ENCODE results near the gene ZDHHC11B.
"Not testable (repeated sequence)": the region's sequence is repeated elsewhere in the genome, so short reads cannot be mapped to it uniquely, and the experiment has no call there.

Gene ZDHHC11B

DNA sequence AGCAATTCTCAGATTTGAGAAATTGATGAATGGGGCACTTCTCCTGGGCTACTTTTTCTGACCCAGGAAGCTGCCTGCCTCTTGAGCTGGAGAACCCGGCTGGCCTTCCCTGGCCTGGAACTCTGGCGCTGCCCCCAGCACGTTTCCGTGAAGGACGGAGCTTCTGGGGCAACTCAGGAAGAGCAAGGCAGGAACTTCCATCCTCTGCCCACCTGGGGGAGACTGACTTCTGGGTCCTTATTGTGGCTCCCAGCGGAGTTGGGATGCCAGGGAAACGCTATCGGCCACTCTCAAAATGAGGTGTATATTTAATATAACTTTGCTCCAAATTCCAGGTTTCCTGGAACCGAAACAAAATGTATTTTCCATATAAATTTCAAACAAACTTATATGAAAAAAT is 57.4 kb downstream of the ZDHHC11B start:
- POLR2A ChIA-PET (ENCODE audit: low non-redundant PET); CTCF ChIA-PET; H3K27ac ChIP-seq; DNase-seq (ENCODE audit: low spot score): not testable (repeated sequence)

DNA sequence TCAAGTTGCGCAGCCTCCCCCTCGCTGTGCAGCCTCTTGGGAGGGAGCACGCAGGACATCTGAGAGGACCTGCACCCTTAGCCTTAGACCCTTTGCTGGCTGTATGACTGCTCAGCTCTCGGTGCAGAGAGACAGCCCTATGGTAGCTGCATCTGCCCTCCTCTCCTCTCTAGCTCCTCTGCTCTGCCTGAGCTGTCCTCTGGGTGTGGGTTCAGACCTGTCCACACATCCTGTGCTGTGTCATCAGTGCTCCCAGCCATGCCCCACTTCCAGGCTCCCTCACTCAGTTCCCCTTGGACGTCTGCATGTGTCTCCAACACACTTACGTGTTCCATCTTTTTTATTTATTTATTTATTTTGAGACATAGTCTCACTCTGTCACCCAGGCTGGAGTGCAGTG is 60.7 kb downstream of the ZDHHC11B start:
- CTCF ChIA-PET; POLR2A ChIA-PET (ENCODE audit: low non-redundant PET); H3K27ac ChIP-seq; DNase-seq (ENCODE audit: low spot score): not testable (repeated sequence)

DNA sequence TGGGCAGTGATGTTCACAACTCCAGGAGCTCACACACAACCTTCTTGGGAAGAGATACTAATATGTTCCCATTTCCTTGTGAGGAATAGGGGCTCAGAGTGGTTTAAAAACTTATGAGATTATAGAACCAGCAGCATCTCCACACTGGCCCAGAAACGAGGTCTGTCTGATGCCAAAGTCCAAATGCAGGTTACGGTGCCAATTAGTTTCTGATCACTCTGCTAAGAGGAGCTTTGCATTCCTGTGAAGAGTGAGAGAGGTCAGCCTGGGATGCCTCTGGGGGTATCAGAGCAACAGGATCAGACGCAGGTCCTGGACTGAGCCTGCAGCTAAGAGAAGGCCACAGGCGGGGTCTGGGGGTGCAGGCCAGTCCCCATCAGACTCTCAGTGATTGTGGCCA is 61.2 kb downstream of the ZDHHC11B start:
- POLR2A ChIA-PET (ENCODE audit: low non-redundant PET); DNase-seq (ENCODE audit: low spot score); H3K27ac ChIP-seq; CTCF ChIA-PET: not testable (repeated sequence)

DNA sequence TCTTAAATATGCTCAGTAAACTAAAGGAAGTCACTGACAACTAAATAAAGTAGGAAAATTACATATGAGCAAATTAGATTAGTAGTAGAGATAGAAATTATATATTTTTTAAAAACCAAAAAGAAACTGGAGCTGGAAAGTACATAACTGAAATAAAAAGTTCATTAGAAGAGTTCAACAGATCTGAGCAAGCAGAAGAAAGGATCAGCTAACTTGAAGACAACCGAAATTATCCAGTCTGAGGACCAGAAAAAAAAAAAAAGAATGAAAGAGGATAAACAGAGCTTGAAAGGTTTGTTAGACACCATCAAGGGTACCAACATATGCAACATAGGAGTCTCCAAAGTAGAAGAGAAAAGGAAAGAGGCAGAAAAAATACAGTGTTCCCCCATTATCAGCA is 65.2 kb downstream of the ZDHHC11B start:
- POLR2A ChIA-PET (ENCODE audit: low non-redundant PET); H3K27ac ChIP-seq; DNase-seq (ENCODE audit: low spot score); CTCF ChIA-PET: not testable (repeated sequence)

DNA sequence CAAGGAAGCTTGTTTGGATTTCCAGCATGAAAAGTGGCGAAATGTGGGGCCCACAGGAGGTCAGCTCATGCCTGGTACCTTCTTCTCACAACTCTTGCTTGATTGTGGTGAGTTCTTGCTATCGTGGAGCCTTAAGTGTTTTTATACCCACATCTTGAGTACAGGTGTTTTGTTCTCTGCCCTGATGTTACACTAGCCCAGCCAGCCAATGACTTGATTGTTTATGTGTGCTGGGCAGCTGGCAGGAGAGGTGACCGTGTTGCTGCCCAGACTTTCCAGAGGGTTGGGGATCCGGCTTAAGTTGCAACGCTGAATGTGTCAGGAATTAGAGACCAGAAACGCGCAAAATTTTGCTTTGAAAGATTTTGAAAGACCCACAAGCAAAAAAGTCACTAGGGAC is 67.4 kb downstream of the ZDHHC11B start:
- no peak overlapping the region for H3K27ac ChIP-seq
- no peak for DNase-seq (ENCODE audit: low spot score)
- TF ChIP-seq, protein P1, sequence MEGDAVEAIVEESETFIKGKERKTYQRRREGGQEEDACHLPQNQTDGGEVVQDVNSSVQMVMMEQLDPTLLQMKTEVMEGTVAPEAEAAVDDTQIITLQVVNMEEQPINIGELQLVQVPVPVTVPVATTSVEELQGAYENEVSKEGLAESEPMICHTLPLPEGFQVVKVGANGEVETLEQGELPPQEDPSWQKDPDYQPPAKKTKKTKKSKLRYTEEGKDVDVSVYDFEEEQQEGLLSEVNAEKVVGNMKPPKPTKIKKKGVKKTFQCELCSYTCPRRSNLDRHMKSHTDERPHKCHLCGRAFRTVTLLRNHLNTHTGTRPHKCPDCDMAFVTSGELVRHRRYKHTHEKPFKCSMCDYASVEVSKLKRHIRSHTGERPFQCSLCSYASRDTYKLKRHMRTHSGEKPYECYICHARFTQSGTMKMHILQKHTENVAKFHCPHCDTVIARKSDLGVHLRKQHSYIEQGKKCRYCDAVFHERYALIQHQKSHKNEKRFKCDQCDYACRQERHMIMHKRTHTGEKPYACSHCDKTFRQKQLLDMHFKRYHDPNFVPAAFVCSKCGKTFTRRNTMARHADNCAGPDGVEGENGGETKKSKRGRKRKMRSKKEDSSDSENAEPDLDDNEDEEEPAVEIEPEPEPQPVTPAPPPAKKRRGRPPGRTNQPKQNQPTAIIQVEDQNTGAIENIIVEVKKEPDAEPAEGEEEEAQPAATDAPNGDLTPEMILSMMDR (conservative IDR thresholded peaks at IDR 0.05; ENCODE audit: low read depth) = no peak
- CTCF ChIA-PET = no interaction called here
- POLR2A ChIA-PET (ENCODE audit: low non-redundant PET) = no interaction called here

DNA sequence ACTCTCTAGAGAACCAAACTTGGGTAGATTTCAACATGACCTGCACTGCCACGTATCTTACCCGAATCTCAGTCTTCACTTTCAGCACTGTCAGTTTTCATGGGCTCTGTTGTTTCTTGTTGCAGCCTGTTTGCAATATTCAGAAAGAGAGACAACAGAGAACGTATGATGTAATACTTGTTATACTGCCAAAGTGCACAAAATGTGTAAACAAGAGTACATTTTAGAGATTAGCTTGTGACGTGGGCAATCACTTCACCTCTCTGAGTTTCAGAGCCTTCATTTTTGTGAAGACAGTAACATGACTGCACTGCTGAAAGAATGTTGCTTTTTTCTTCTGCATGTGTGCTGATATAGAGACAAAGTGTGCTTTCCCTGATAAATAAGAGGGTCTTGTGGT is 67.8 kb downstream of the ZDHHC11B start:
- CTCF ChIA-PET; POLR2A ChIA-PET (ENCODE audit: low non-redundant PET); DNase-seq (ENCODE audit: low spot score); H3K27ac ChIP-seq: not testable (repeated sequence)

DNA sequence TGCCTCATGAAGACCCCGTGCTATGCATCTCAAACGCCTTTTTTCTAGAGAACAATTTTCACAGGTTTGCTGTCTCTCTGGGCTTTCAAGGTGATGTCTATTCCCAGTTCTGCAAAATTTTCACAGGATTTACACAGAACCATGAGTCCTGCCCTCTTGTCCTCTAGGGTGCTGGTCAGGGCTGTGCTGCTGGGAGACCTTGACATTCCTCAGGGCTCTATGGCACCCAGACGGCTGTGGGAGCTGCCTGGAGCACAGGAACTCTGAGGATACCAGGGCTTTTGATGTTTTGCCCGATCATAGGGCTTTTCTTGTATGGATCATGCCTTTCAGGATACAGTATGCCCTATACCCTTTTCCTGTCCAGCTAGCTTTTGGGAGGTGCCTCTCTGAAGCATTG is 68.9 kb downstream of the ZDHHC11B start:
- DNase-seq (ENCODE audit: low spot score); H3K27ac ChIP-seq; CTCF ChIA-PET; POLR2A ChIA-PET (ENCODE audit: low non-redundant PET): not testable (repeated sequence)

DNA sequence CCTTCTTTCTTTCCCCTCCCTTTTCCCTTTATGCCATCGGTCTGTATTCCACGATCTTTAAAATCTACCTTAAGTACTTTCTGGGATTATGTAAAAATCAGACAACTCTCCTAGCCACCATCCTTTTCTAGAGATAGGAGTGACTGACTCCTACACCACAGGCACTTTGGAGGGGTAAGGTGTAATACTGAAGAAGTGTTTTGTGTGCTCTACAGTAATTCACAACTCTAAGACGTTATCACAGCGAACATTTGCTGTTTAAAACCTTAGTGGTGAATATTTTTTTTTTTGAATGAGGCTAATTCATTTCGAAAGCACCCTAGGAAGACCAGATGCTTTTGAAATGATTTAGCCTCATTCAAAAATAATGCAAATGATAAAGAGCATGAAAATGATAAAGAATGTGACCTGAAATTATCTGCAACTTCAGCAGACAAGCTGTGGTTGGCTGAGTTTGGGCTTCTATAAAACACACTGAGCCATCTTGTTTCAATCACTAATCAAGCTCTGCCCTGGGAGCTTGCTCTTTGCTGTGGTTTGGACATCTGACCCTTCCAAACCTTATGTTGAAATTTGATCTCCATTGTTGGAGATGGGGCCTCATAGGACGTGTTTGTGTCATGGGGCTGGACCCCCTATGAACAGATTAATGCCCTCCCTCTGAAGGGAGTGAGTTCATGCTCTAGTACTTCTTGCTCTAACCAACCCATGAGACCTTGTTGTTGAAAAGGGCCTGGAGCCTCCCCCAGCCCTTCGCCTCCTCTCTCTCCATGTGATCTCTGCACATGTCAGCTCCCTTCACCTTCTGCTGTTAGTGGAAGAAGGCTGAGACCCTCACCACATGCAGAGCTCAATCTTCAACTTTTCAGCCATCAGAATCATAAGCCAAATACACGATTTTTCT is 70.1 kb downstream of the ZDHHC11B start:
- H3K27ac ChIP-seq; POLR2A ChIA-PET (ENCODE audit: low non-redundant PET); CTCF ChIA-PET; DNase-seq (ENCODE audit: low spot score): not testable (repeated sequence)

DNA sequence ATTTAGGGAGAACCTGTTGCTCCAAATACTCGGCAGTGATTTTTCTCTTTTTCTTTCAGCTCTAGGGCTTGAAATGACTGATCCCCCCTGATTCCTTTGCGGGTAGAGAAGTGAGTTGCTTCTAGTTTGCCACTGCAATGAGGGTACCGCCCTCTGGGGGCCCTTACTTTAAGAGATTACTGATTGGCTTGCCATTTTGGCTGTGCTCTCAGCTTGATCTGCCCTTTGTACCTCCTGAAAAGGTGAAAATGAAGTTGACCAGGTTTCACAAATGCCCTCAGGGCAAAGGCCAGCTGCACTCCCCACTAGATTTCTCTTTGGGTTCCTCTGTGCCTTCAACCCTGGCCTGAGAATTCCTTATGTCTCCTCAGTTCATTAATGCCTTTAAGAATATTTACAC is 70.8 kb downstream of the ZDHHC11B start:
- DNase-seq (ENCODE audit: low spot score); H3K27ac ChIP-seq; CTCF ChIA-PET; POLR2A ChIA-PET (ENCODE audit: low non-redundant PET): not testable (repeated sequence)

DNA sequence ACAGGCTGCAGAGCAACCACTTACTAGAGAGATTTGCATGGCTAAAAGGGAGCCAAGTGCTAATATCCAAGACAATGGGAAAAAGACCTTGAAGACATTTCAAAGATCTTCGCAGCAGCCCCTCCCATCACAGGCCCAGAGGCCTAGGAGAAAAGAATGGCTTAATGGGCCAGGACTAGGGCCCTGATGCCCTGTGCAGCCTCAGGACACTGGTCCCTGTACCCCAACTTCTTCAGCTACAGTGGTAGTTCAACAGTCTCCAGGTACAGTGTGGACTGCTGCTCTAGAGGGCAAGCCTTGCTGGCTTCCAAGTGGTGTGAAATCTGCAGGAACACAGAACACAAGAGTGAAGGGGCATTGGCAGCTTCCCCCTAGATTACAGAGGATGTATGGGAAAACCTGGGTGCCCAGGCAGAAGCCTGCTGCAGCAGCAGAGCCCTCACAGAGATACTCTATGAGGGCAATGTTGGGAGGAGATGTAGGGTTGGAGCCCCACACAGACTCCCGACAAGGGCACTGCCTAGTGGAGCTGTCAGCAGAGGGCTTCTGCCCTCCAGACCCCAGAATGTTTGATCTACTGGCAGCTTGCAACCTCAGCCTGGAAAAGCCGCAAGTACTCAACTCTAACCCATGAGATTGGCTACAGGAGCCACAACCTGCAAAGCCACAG is 75.5 kb downstream of the ZDHHC11B start:
- CTCF ChIA-PET; H3K27ac ChIP-seq; DNase-seq (ENCODE audit: low spot score); POLR2A ChIA-PET (ENCODE audit: low non-redundant PET): not testable (repeated sequence)

DNA sequence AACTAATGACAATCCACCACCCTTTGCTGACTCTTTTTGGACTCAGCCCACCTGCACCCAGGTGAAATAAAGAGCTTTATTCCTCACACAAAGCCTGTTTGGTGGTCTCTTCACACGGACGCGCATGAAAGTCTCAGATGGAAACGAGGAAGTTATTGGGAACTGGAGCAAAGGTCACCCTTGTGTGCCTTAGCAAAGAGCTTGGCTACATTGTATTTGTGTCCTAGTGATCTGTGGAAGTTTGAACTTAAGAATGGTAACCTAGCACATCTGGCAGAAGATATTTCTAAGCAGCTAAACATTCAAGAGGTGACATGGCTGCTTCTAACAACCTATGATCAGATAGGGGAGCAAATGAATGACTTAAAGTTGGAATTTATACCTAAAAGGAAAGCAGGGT is 76.2 kb downstream of the ZDHHC11B start:
- H3K27ac ChIP-seq; POLR2A ChIA-PET (ENCODE audit: low non-redundant PET); CTCF ChIA-PET; DNase-seq (ENCODE audit: low spot score): not testable (repeated sequence)

DNA sequence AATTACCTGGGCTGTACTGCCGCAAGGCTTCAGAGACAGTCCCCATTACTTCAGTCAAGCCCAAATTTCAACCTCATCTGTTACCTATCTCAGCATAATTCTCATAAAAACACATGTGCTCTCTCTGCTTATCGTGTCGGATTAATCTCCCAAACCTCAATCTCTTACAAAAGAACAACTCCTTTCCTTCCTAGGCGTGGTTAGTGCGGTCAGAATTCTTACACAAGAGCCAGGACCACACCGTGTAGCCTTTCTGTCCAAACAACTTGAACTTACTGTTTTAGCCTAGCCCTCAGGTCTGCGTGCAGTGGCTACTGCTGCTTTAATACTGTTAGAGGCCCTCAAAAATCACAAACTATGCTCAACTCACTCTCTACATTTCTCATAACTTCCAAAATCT is 78.4 kb downstream of the ZDHHC11B start:
- DNase-seq (ENCODE audit: low spot score); POLR2A ChIA-PET (ENCODE audit: low non-redundant PET); CTCF ChIA-PET; H3K27ac ChIP-seq: not testable (repeated sequence)

DNA sequence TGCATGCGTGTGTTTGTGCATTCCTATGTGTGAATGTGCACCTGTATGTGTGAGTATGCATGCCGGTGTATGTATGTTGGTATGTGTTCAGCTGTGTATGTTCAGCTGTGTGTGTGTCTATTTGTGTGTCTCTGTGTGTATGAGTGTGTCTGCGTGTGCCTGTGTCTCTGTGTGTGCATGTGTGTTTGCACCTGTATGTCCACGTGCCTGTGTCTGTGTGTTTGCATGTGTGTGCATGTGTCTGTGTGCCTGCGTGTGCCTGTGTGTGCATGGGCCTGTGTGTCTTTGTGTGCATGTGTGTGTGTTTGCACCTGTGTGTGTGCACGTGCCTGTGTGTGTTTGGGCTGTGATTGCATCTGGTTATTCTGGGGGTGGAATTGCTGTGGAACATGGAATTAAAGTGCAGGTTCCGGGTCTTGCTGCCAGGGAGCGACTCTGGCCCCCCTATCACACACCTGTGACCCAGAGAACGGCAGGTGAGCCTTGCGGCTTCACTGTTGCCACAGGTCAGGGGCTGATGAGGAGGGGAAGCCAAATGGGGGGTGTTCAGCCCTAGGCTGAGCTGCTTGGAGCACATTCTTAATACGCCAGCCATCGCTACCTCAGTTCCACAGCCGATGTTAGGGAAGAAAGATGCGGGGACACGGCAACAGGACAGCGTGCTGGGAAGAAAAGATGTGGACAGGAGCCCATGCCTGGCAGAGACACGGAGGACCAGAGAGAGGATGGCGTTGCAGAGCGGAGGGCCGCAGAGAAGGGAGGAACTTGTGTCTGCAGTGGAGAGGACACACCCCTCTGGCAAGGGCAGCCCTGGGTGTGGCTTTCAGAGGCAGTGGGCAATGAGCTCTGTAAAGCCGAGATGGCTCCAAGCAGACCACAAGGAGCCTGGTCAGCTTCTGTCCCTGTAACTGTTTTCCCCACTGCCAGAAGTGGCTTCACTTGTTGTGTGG is 87.5 kb downstream of the ZDHHC11B start:
- DNase-seq (ENCODE audit: low spot score); POLR2A ChIA-PET (ENCODE audit: low non-redundant PET); H3K27ac ChIP-seq; CTCF ChIA-PET: not testable (repeated sequence)

DNA sequence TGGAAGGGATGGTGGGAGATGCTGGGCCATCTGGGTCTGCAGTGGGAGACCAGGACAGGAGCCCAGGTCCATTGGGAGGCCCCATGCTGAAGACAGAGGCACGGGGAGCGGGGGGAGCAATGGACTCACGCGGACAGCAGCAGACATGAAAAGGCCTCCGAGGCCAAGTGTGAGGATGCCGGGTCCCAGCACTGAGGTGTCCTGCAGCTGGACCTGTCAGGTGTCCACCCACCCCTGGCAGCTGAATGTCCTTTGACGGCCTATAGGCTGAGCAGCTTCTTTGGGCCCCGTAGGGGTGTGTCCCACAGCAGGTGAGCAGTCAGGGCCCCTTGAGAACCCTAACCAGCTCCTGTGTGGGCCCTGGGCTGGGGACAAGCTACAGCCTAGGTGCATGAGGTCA is 88.3 kb downstream of the ZDHHC11B start:
- DNase-seq (ENCODE audit: low spot score); POLR2A ChIA-PET (ENCODE audit: low non-redundant PET); CTCF ChIA-PET; H3K27ac ChIP-seq: not testable (repeated sequence)

DNA sequence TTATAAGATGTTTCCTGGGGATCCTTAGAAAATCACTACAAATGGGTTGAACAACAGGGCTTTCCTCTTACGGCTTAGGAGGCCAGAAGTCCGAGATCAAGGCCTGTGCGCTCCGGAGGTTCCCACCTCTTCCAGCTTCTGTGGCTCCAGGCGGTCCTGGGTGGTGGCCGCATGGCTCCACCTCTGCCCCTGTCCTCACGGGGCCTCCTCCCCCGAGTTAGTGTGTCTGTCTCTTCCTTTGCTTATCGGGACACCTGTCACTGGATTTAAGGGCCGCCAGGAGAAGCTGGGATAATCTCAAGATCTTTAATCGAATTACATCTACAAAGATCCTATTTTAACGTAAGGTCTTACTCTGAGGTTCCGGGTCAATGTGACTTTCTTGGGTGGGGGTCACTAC is 89.1 kb downstream of the ZDHHC11B start:
- H3K27ac ChIP-seq; POLR2A ChIA-PET (ENCODE audit: low non-redundant PET); DNase-seq (ENCODE audit: low spot score); CTCF ChIA-PET: not testable (repeated sequence)

DNA sequence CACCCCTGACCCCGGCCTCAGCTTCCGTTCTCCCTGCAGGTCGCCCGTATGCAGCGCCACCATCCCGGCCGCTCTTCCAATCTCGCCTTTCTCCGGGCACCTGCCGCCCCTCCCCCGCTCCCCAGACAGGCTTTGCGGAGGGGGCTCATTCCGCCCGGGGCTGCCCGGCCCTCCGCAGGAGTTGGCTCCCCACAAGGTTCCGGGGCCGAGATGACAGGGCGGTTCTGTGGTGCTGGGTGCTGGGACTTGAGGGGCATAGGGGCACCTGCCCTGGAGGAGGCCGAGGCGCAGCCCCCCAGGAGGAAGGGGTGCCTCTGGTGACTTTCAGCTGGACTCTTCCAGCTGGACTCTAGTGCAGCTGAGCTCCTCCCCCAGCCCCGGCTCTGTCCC is 90.5 kb downstream of the ZDHHC11B start:
- H3K27ac ChIP-seq; DNase-seq (ENCODE audit: low spot score); POLR2A ChIA-PET (ENCODE audit: low non-redundant PET); CTCF ChIA-PET: not testable (repeated sequence)

Measured in RWPE1 (cell line).